GM08714 (cell line): ENCODE results near the gene NEK2.
"Not testable (repeated sequence)": the region's sequence is repeated elsewhere in the genome, so short reads cannot be mapped to it uniquely, and the experiment has no call there.

Experiments
- H3K4me3 ChIP-seq: fragments of 200-500 bp; sonication (Bioruptor generic); 2 replicates; pipeline ENCODE4 v1.5.1; 2014; ENCODE audit warnings: mild to moderate bottlenecking, low read length, inconsistent platforms
- ZNF274 ChIP-seq: IDR thresholded peaks from 2 replicates; pipeline ENCODE4 v1.6.1; 2012; ENCODE audit warnings: mild to moderate bottlenecking, low read depth, low read length

NEK2 gene

GRCh38 chr1:211675230-211676105 lies at the start of gene NEK2:
NEK2 (minus strand) TSS chr1:211675621; CDS start chr1:211675479, 142 bp downstream.
- H3K4me3 ChIP-seq, result peak within 1 kb of the TSS; percentile 87
- no peak for TF ChIP-seq ZNF274

GRCh38 chr1:211724687-211725196 lies 49.3 kb upstream of the NEK2 start:
- no peak for TF ChIP-seq ZNF274
- no peak overlapping the region for H3K4me3 ChIP-seq

- TF ChIP-seq ZNF274, result no peak
- H3K4me3 ChIP-seq, result no peak overlapping the region
These were observed 47.9 kb upstream of the NEK2 start for GRCh38 chr1:211723273-211723672.

GRCh38 chr1:211722277-211723175 lies 47.1 kb upstream of the NEK2 start:
- H3K4me3 ChIP-seq, result no peak overlapping the region
- TF ChIP-seq ZNF274, result no peak

GRCh38 chr1:211716555-211716954 lies 41.1 kb upstream of the NEK2 start:
- H3K4me3 ChIP-seq, result not testable (repeated sequence)

- H3K4me3 ChIP-seq, result no peak overlapping the region
- TF ChIP-seq ZNF274, result no peak
These were observed 40.5 kb upstream of the NEK2 start for GRCh38 chr1:211715971-211716370.

- TF ChIP-seq ZNF274, result no peak
- H3K4me3 ChIP-seq, result no peak overlapping the region
These were observed 38.7 kb upstream of the NEK2 start for GRCh38 chr1:211714154-211714553.

- no peak for TF ChIP-seq ZNF274
- H3K4me3 ChIP-seq, result no peak overlapping the region
These were observed 37.8 kb upstream of the NEK2 start for GRCh38 chr1:211713231-211713630.

- H3K4me3 ChIP-seq, result no peak overlapping the region
- no peak for TF ChIP-seq ZNF274
These were observed 35.9 kb upstream of the NEK2 start for GRCh38 chr1:211711315-211711705.

- no peak for TF ChIP-seq ZNF274
These were observed 35.3 kb upstream of the NEK2 start for GRCh38 chr1:211710566-211711314.

GRCh38 chr1:211708926-211709325 lies 33.5 kb upstream of the NEK2 start:
- H3K4me3 ChIP-seq, result no peak overlapping the region
- TF ChIP-seq ZNF274, result no peak

More at GRCh38 chr1:211710566-211711314, 35.3 kb upstream of the NEK2 start:
- H3K4me3 ChIP-seq, result no peak overlapping the region

GRCh38 chr1:211708006-211708405 lies 32.6 kb upstream of the NEK2 start:
- no peak overlapping the region for H3K4me3 ChIP-seq
- no peak for TF ChIP-seq ZNF274

- TF ChIP-seq ZNF274, result no peak
- no peak overlapping the region for H3K4me3 ChIP-seq
These were observed 30.2 kb upstream of the NEK2 start for GRCh38 chr1:211705467-211706091.
